A549 (cell line): ENCODE results near the gene NUCKS1. TPM values are rescaled to one million over a fixed set of nuclear protein-coding genes. Genes with fewer than 3 reads are reported as not detected.
A peak's percentile ranks its signal among the peaks of the same experiment; 100 is the strongest.

Experiments
- ATAC-seq, 2 experiments: fragments of 200-7000 bp in 1 of 2; fragments of >200 bp in 1 of 2; cut with Nextera tagmentation in 1 of 2; cut with Tn5 transposase in 1 of 2; 3 replicates each; pipeline versions ENCODE4 v1.8.0 to v1.9.1; 2018 to 2020; ENCODE audit warnings: mild to moderate bottlenecking in 1 of 2, moderate library complexity in 1 of 2
- CTCF ChIA-PET: fragments of 300-600 bp; sonication (Branson Sonifier 250); formaldehyde crosslinking; extraction: SDS; loops from one replicate; lab custom pipeline; 2021; ENCODE audit warnings: antibody characterized with exemption, inconsistent platforms; lab: Yijun Ruan, JAX
- POLR2A ChIA-PET: fragments of 350-600 bp; formaldehyde crosslinking; extraction: SDS; loops from one replicate; lab custom pipeline; 2021; ENCODE audit warnings: antibody characterized with exemption, inconsistent platforms; lab: Yijun Ruan, JAX
- DNase-seq, 2 experiments: peaks; one replicate each; pipeline versions ENCODE4 v3.0.0 to v3.0.0-alpha.2; 2011 to 2016; ENCODE audit warnings: low read depth in 1 of 2, low spot score in 1 of 2
- FAIRE-seq: peaks from 2 replicates; lab custom pipeline; 2011; peaks lifted over from hg19 to GRCh38; lab: Jason Lieb, UNC
- H3K27ac ChIP-seq, 2 experiments: fragments of >200 bp; sonication (Bioruptor Twin); formaldehyde crosslinking; 3 replicates each; pipeline ENCODE4 v1.5.1; 2016 to 2017
- H3K4me1 ChIP-seq: fragments of >200 bp; sonication (Bioruptor Twin); formaldehyde crosslinking; 3 replicates; pipeline ENCODE4 v1.6.1; 2016
- H3K4me2 ChIP-seq: fragments of >200 bp; sonication (Bioruptor Twin); formaldehyde crosslinking; 3 replicates; pipeline ENCODE4 v1.6.1; 2016
- H3K4me3 ChIP-seq: fragments of >200 bp; sonication (Bioruptor Twin); formaldehyde crosslinking; 3 replicates; pipeline ENCODE4 v1.5.1; 2016
- H3K9me3 ChIP-seq: fragments of >200 bp; sonication (Bioruptor Twin); formaldehyde crosslinking; 3 replicates; pipeline ENCODE4 v1.6.1; 2016
- ATOH8 ChIP-seq: fragments of 250-450 bp; sonication (Bioruptor Pico); IDR thresholded peaks from 2 replicates; pipeline ENCODE4 v1.5.0; 2020; ENCODE audit warnings: low read depth, mild to moderate bottlenecking, moderate library complexity
- BHLHE40 ChIP-seq: IDR thresholded peaks from 2 replicates; pipeline ENCODE4 v1.6.1; 2012; ENCODE audit warnings: low read depth, low read length, inconsistent platforms
- CEBPB ChIP-seq, 2 experiments: fragments of >200 bp in 1 of 2; sonication (Bioruptor Twin) in 1 of 2; formaldehyde crosslinking in 1 of 2; IDR thresholded peaks; 2 replicates each; pipeline ENCODE4 v1.6.1; 2012 to 2016
- CHD2 ChIP-seq: fragments of 150-350 bp; IDR thresholded peaks from 2 replicates; pipeline ENCODE4 v1.6.1; 2014; ENCODE audit warnings: low read length; ENCODE audit not compliant: partially characterized antibody
- EHMT2 ChIP-seq: fragments of 200-600 bp; sonication (generic); IDR thresholded peaks from 2 replicates; pipeline ENCODE4 v1.6.1; 2016; ENCODE audit warnings: antibody characterized with exemption, low read depth, mild to moderate bottlenecking, moderate library complexity
- FOSB ChIP-seq: fragments of 250-450 bp; sonication (Bioruptor Pico); IDR thresholded peaks from 2 replicates; pipeline ENCODE4 v1.5.0; 2020; ENCODE audit warnings: mild to moderate bottlenecking, moderate library complexity
- HOXB13 ChIP-seq: fragments of 250-450 bp; sonication (Bioruptor Pico); IDR thresholded peaks from 2 replicates; pipeline ENCODE4 v1.5.0; 2020; ENCODE audit warnings: low read depth, mild to moderate bottlenecking, moderate library complexity
- JUN ChIP-seq, 2 experiments: fragments of >200 bp; sonication (Bioruptor Twin); formaldehyde crosslinking; IDR thresholded peaks; 2 replicates in 1 of 2; 3 replicates in 1 of 2; pipeline ENCODE4 v1.6.1; 2016 to 2017
- JUNB ChIP-seq: fragments of >200 bp; sonication (Bioruptor Twin); formaldehyde crosslinking; IDR thresholded peaks from 2 replicates; pipeline ENCODE4 v1.6.1; 2016
- KDM1A ChIP-seq: fragments of 200-600 bp; sonication (generic); IDR thresholded peaks from 2 replicates; pipeline ENCODE4 v1.6.1; 2016; ENCODE audit warnings: low read depth, mild to moderate bottlenecking
- MAX ChIP-seq: IDR thresholded peaks from 2 replicates; pipeline ENCODE4 v1.6.1; 2012
- NFE2L2 ChIP-seq: fragments of 150-350 bp; conservative IDR thresholded peaks from 2 replicates; pipeline ENCODE4 v1.6.1; 2014; ENCODE audit warnings: low read length
- RFX5 ChIP-seq: fragments of 450-650 bp; IDR thresholded peaks from 2 replicates; pipeline ENCODE4 v1.7.1; 2014; ENCODE audit warnings: antibody characterized with exemption, mild to moderate bottlenecking, moderate library complexity
- SMC3 ChIP-seq: fragments of >200 bp; sonication (Bioruptor Twin); formaldehyde crosslinking; IDR thresholded peaks from 3 replicates; pipeline ENCODE4 v1.6.1; 2018; ENCODE audit warnings: inconsistent platforms
- TP53 ChIP-seq: fragments of 250-450 bp; sonication (Bioruptor Pico); IDR thresholded peaks from 2 replicates; pipeline ENCODE4 v1.5.0; 2021; ENCODE audit warnings: mild to moderate bottlenecking, moderate library complexity
- ZNF302 ChIP-seq: fragments of 250-450 bp; sonication (Bioruptor Pico); IDR thresholded peaks from 2 replicates; pipeline ENCODE4 v1.9.0; 2021; ENCODE audit warnings: inconsistent platforms, mild to moderate bottlenecking, moderate library complexity
- WGBS: methylation state at CpG from one replicate; pipeline ENCODE4 v1.1.6; 2017; ENCODE audit errors: missing lambda C conversion rate; 5-methylcytosine and 5-hydroxymethylcytosine counted together
- polyA plus RNA-seq, 4 experiments: library from polyadenylated mRNA; depleted of rRNA in 3 of 4; stranded (reverse); fragments of >200 nt; fragmentation: RNase III in 1 of 4; extraction: RNeasy Plus Mini Kit Qiagen cat#74134 plus additional on column Dnase treatment in 1 of 4; gene quantifications; 2 replicates in 3 of 4; 3 replicates in 1 of 4; pipeline ENCODE4 v1.2.3, GENCODE V29; 2011 to 2017
- TF ChIP-seq, protein P1 (sequence below): fragments of >200 bp; sonication (Bioruptor Twin); formaldehyde crosslinking; IDR thresholded peaks from 3 replicates; pipeline ENCODE4 v1.5.1; 2016
- TF ChIP-seq, protein P2 (sequence below): fragments of 450-650 bp; IDR thresholded peaks from 2 replicates; pipeline ENCODE4 v1.6.1; 2014; ENCODE audit warnings: antibody characterized with exemption
- TF ChIP-seq, protein P3 (sequence below): fragments of 150-350 bp; IDR thresholded peaks from 2 replicates; pipeline ENCODE4 v1.6.1; 2014; ENCODE audit warnings: low read depth, mild to moderate bottlenecking, low read length
- TF ChIP-seq, protein P4 (sequence below): fragments of >200 bp; sonication (Bioruptor Twin); formaldehyde crosslinking; IDR thresholded peaks from 2 replicates; pipeline ENCODE4 v1.6.1; 2016
- TF ChIP-seq, protein P5 (sequence below): IDR thresholded peaks from 2 replicates; pipeline ENCODE4 v1.6.1; 2012; ENCODE audit warnings: low read depth, borderline replicate concordance
- TF ChIP-seq, protein P6 (sequence below): fragments of 250-450 bp; sonication (Bioruptor Pico); IDR thresholded peaks from 2 replicates; pipeline ENCODE4 v1.5.0; 2021; ENCODE audit warnings: mild to moderate bottlenecking, moderate library complexity, borderline replicate concordance

NUCKS1 gene
- polyA plus RNA-seq, 2 of the 4 experiments (the other 2 are of a cell fraction), result 141 to 190 TPM

DNA sequence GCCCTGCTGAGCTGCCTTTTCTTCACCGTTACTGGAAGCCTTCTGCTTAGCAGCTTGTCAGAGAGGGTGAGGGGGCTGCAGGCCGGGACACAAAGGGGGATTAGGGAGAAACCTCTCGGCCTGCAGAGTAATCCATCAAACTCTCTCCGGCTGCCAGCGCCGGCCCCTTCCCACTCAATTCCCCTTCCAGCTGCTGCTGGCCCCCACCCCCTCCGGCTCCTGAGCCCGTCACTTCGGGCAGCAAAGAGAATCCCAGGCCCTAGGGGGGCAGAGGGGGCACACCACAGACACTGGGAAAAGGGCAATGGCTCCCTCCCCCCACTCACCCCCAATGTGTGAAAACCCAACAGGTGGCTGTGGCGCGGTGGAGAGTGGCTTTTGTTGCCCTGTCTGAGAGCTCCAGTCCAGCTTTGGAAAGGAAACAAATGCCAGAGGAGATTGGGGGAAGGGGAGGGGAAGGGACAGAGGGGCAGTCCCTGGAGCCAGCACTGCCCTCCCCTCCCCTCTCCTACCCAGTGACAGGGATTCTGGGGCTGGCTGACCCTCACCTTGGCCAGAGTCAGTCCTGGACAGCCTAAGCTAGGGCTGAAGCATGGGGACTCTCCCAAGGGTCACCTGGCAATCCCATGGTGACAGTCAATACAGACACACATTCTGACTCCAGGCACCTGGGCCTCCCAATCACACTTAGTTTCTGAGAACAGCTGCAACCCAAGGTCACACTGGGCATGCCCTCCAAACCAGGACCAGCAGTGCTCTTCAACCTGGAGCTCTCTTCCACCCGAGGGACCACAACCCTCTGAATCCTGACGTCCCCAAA lies 79.2 kb downstream of the NUCKS1 start (continued):
- TF ChIP-seq, protein P1, sequence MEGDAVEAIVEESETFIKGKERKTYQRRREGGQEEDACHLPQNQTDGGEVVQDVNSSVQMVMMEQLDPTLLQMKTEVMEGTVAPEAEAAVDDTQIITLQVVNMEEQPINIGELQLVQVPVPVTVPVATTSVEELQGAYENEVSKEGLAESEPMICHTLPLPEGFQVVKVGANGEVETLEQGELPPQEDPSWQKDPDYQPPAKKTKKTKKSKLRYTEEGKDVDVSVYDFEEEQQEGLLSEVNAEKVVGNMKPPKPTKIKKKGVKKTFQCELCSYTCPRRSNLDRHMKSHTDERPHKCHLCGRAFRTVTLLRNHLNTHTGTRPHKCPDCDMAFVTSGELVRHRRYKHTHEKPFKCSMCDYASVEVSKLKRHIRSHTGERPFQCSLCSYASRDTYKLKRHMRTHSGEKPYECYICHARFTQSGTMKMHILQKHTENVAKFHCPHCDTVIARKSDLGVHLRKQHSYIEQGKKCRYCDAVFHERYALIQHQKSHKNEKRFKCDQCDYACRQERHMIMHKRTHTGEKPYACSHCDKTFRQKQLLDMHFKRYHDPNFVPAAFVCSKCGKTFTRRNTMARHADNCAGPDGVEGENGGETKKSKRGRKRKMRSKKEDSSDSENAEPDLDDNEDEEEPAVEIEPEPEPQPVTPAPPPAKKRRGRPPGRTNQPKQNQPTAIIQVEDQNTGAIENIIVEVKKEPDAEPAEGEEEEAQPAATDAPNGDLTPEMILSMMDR, result no peak
- TF ChIP-seq, protein P2, sequence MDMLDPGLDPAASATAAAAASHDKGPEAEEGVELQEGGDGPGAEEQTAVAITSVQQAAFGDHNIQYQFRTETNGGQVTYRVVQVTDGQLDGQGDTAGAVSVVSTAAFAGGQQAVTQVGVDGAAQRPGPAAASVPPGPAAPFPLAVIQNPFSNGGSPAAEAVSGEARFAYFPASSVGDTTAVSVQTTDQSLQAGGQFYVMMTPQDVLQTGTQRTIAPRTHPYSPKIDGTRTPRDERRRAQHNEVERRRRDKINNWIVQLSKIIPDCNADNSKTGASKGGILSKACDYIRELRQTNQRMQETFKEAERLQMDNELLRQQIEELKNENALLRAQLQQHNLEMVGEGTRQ, result no peak
- TF ChIP-seq HOXB13 (CRISPR knock-in tag), result no peak
- no peak for TF ChIP-seq CEBPB (IDR thresholded peaks at IDR 0.05)
- TF ChIP-seq TP53 (CRISPR knock-in tag), result no peak
- no peak for TF ChIP-seq JUNB

- DNase-seq (no peak), ATAC-seq (no peak), FAIRE-seq (no peak)
- no peaks in the 10 kb centered on the region for H3K9me3 ChIP-seq
- H3K4me1 ChIP-seq, result peaks cover 14% of the 10 kb centered on the region; the same call in 2 of the 3 replicates
- POLR2A ChIA-PET, result no interaction called here
- TF ChIP-seq EHMT2 (no peak), KDM1A (no peak), JUN (IDR thresholded peaks at IDR 0.05) (no peak), CHD2 (no peak)
- TF ChIP-seq, protein P3, sequence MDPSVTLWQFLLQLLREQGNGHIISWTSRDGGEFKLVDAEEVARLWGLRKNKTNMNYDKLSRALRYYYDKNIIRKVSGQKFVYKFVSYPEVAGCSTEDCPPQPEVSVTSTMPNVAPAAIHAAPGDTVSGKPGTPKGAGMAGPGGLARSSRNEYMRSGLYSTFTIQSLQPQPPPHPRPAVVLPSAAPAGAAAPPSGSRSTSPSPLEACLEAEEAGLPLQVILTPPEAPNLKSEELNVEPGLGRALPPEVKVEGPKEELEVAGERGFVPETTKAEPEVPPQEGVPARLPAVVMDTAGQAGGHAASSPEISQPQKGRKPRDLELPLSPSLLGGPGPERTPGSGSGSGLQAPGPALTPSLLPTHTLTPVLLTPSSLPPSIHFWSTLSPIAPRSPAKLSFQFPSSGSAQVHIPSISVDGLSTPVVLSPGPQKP, result no peak
- TF ChIP-seq, protein P4, sequence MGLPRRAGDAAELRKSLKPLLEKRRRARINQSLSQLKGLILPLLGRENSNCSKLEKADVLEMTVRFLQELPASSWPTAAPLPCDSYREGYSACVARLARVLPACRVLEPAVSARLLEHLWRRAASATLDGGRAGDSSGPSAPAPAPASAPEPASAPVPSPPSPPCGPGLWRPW, result no peak
- TF ChIP-seq, protein P5, sequence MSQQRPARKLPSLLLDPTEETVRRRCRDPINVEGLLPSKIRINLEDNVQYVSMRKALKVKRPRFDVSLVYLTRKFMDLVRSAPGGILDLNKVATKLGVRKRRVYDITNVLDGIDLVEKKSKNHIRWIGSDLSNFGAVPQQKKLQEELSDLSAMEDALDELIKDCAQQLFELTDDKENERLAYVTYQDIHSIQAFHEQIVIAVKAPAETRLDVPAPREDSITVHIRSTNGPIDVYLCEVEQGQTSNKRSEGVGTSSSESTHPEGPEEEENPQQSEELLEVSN, result no peak
- TF ChIP-seq, all 56 proteins: peak for 0
- no peak overlapping the region for H3K4me3 ChIP-seq
- 88% methylated on average over 5 of the region's 5 CpGs for WGBS
- H3K27ac ChIP-seq, result no peak overlapping the region
- no peak overlapping the region for H3K4me2 ChIP-seq
- CTCF ChIA-PET, result interaction anchor here (1.6 to 5.3 kb wide), 3 partner anchors 12 to 78 kb away, joined by 5 to 84 read pairs (median 20); no protein-coding TSS in a partner anchor
Observed at GRCh38 chr1:205670150-205670446, 79.9 kb downstream of the NUCKS1 start.

DNA sequence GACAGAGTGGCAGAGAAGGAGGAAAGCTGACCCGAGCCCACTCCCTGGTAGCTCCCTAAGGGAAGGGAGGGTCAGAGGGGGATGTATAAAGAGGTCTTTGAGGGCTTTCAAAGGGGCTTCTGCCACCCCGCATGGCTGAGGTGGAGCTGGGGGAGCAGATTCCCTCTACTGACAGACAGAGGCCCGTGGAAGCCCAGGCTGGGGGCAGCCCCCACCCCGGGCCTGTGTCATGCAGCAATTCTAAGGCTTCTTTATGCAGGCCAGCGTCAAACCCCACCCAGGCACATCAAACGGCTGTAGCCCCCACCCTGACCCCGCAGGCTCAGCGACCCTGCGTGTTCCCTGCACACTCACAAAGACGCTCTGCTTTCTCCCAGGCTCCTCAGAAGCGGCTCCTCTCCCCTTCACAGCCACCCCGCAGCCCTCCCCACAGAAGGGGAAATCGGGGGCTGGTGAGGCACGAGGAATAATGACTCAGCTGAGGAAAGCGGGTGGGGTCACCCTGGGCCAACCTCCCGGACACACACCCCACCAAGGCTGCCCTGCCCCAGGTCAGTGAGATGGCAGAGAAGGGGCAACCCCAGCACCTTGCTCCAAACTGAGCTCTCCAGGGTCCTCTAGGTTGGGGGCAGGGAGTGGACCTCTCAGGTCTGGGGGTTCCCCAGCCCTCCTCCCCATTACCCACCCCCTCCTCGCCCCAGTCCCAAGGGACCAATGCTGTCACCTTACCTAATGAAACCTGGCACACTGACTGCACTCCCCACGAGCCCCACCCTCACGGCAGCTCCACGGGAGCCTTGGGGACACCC lies 80.4 kb downstream of the NUCKS1 start:
- FAIRE-seq, result no peak
- ChIA-PET CTCF (interaction anchor here (1.2 to 5.3 kb wide), 7 partner anchors 11 to 141 kb away, joined by 3 to 84 read pairs (median 10); no protein-coding TSS in a partner anchor), POLR2A (no interaction called here)
- H3K4me2 ChIP-seq, result no peak overlapping the region
- H3K4me1 ChIP-seq, result peaks cover 16% of the 10 kb centered on the region; the same call in 2 of the 3 replicates
- no peaks in the 10 kb centered on the region for H3K9me3 ChIP-seq
- DNase-seq, result no peak
- H3K27ac ChIP-seq, result peak overlapping the region in 1 of 2 experiments; percentile 56; a peak in 3 of 6 replicates
- WGBS, result 71% methylated on average over 18 of the region's 20 CpGs
- no peak overlapping the region for H3K4me3 ChIP-seq
- no peak; a peak in 1 of 6 replicates for ATAC-seq
- TF ChIP-seq FOSB (CRISPR knock-in tag), result no peak
- no peak for TF ChIP-seq RFX5
- no peak for TF ChIP-seq SMC3
- TF ChIP-seq, protein P6, sequence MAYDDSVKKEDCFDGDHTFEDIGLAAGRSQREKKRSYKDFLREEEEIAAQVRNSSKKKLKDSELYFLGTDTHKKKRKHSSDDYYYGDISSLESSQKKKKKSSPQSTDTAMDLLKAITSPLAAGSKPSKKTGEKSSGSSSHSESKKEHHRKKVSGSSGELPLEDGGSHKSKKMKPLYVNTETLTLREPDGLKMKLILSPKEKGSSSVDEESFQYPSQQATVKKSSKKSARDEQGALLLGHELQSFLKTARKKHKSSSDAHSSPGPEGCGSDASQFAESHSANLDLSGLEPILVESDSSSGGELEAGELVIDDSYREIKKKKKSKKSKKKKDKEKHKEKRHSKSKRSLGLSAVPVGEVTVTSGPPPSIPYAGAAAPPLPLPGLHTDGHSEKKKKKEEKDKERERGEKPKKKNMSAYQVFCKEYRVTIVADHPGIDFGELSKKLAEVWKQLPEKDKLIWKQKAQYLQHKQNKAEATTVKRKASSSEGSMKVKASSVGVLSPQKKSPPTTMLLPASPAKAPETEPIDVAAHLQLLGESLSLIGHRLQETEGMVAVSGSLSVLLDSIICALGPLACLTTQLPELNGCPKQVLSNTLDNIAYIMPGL (CRISPR knock-in tag), result no peak
- no peak for TF ChIP-seq BHLHE40
- no peak for TF ChIP-seq MAX
- TF ChIP-seq CEBPB (IDR thresholded peaks at IDR 0.05), result no peak
- TF ChIP-seq ATOH8 (CRISPR knock-in tag), result no peak
- TF ChIP-seq ZNF302, result no peak
- TF ChIP-seq NFE2L2, result no peak
